ENCODE data around the gene LRRN2. TPM values are rescaled to one million over a fixed set of nuclear protein-coding genes. Genes with fewer than 3 reads are reported as not detected.
"Not testable (repeated sequence)": the region's sequence is repeated elsewhere in the genome, so short reads cannot be mapped to it uniquely, and the experiment has no call there.

LRRN2 gene
- polyA plus RNA-seq, 1 donor from 2014 or later, result 3.3 TPM

DNA sequence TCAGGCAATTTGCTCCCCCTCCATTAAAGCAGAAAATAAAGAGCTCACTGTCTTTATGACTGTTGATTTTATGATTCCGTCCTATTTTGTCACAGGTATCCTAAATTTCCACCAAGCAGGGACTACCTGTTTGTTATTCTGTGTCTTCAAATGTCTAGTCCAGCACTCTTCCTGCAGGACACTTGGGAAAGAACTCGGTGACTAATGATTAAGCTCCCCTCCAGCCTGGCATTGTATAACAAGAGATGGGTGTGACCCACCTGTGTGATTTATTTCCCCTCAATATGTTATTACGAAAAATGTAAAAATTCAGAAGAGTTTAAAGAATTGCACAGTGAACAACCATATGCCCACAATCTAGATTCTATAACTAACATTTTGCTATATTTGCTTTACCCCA, 42.9 kb upstream of the LRRN2 start:
- no peak overlapping the region for H3K27ac ChIP-seq (ENCODE audit: low read length)
- no peaks in the 10 kb centered on the region for H3K36me3 ChIP-seq (ENCODE audit: insufficient read depth, low read length)
- no peaks in the 10 kb centered on the region for H3K79me2 ChIP-seq (replicated peaks; ENCODE audit: insufficient read depth, low read length)
- no peaks in the 10 kb centered on the region for H3K27me3 ChIP-seq (ENCODE audit: insufficient read depth, low read depth, low read length)
- no peak overlapping the region for H3K4me2 ChIP-seq (ENCODE audit: low read length)
- H2AFZ ChIP-seq (ENCODE audit: low read depth, low read length), result no peak overlapping the region
- no peaks in the 10 kb centered on the region for H4K20me1 ChIP-seq (ENCODE audit: insufficient read depth)
- H3K9me3 ChIP-seq (ENCODE audit: low read length), result no peaks in the 10 kb centered on the region
- TF ChIP-seq SMC3 (conservative IDR thresholded peaks at IDR 0.05; ENCODE audit: poor library complexity) (no peak), RAD21 (conservative IDR thresholded peaks at IDR 0.05) (no peak), POLR2AphosphoS5 (IDR thresholded peaks at IDR 0.05) (no peak), MXI1 (conservative IDR thresholded peaks at IDR 0.05; ENCODE audit: poor library complexity, severe bottlenecking) (no peak), CTCF (IDR thresholded peaks at IDR 0.05; ENCODE audit: poor library complexity, severe bottlenecking) (no peak), TAF1 (IDR thresholded peaks at IDR 0.05; ENCODE audit: low read depth) (no peak)
- H3K4me3 ChIP-seq (ENCODE audit: low read length), result no peak overlapping the region
- no peaks in the 10 kb centered on the region for H3F3A ChIP-seq (ENCODE audit: insufficient read depth, low read length, poor library complexity, severe bottlenecking)
- no peak overlapping the region for H3K9ac ChIP-seq (ENCODE audit: low read length)
- no peaks in the 10 kb centered on the region for H3K9me2 ChIP-seq (ENCODE audit: insufficient read depth, low read length)

- TF ChIP-seq MXI1 (conservative IDR thresholded peaks at IDR 0.05; ENCODE audit: poor library complexity, severe bottlenecking) (no peak), SMC3 (conservative IDR thresholded peaks at IDR 0.05; ENCODE audit: poor library complexity) (no peak), CTCF (IDR thresholded peaks at IDR 0.05; ENCODE audit: poor library complexity, severe bottlenecking) (no peak), EZH2 (IDR thresholded peaks at IDR 0.05; ENCODE audit: borderline replicate concordance, insufficient read depth, low read length, poor library complexity, severe bottlenecking) (no peak), EP300 (conservative IDR thresholded peaks at IDR 0.05; ENCODE audit: poor library complexity, severe bottlenecking) (no peak), TAF1 (IDR thresholded peaks at IDR 0.05; ENCODE audit: low read depth) (no peak), RAD21 (conservative IDR thresholded peaks at IDR 0.05) (no peak), POLR2AphosphoS5 (IDR thresholded peaks at IDR 0.05) (no peak), REST (IDR thresholded peaks at IDR 0.05; ENCODE audit: borderline replicate concordance) (no peak)
- H3K79me2 ChIP-seq (replicated peaks; ENCODE audit: insufficient read depth, low read length), result no peaks in the 10 kb centered on the region
- H3K4me2 ChIP-seq (ENCODE audit: low read length), result no peak overlapping the region
- no peaks in the 10 kb centered on the region for H3K9me3 ChIP-seq (ENCODE audit: low read length)
- no peak overlapping the region for H3K9ac ChIP-seq (ENCODE audit: low read length)
- H2AFZ ChIP-seq (ENCODE audit: low read depth, low read length), result no peak overlapping the region
- no peak overlapping the region for H3K4me3 ChIP-seq (ENCODE audit: low read length)
- no peaks in the 10 kb centered on the region for H3K9me2 ChIP-seq (ENCODE audit: insufficient read depth, low read length)
- H4K20me1 ChIP-seq (ENCODE audit: insufficient read depth), result no peaks in the 10 kb centered on the region
- H3K27ac ChIP-seq (ENCODE audit: low read length), result no peak overlapping the region
- H3K36me3 ChIP-seq (ENCODE audit: insufficient read depth, low read length), result no peaks in the 10 kb centered on the region
- H3K27me3 ChIP-seq (ENCODE audit: insufficient read depth, low read depth, low read length), result no peaks in the 10 kb centered on the region
- no peaks in the 10 kb centered on the region for H3F3A ChIP-seq (ENCODE audit: insufficient read depth, low read length, poor library complexity, severe bottlenecking)
Observed at GRCh38 chr1:204728045-204728444, 42.5 kb upstream of the LRRN2 start.

- not testable (repeated sequence) for H3K79me2 ChIP-seq (replicated peaks; ENCODE audit: insufficient read depth, low read length); H3K9me3 ChIP-seq (ENCODE audit: low read length); H3F3A ChIP-seq (ENCODE audit: insufficient read depth, low read length, poor library complexity, severe bottlenecking); H3K9me2 ChIP-seq (ENCODE audit: insufficient read depth, low read length); H3K36me3 ChIP-seq (ENCODE audit: insufficient read depth, low read length); H4K20me1 ChIP-seq (ENCODE audit: insufficient read depth); H2AFZ ChIP-seq (ENCODE audit: low read depth, low read length); H3K9ac ChIP-seq (ENCODE audit: low read length); H3K4me3 ChIP-seq (ENCODE audit: low read length); H3K27me3 ChIP-seq (ENCODE audit: insufficient read depth, low read depth, low read length); H3K27ac ChIP-seq (ENCODE audit: low read length); H3K4me2 ChIP-seq (ENCODE audit: low read length)
Observed at GRCh38 chr1:204727438-204727837, 41.9 kb upstream of the LRRN2 start.
